GM13977 (cell line): ENCODE results near the gene SLC35E3.

ENCODE experiments used
- DNase-seq: peaks from one replicate; pipeline ENCODE4 v3.0.0; 2012; ENCODE audit warnings: low spot score
- in situ Hi-C: fragments of 300-500 bp; cut with MboI; formaldehyde crosslinking; loops from one replicate; pipeline ENCODE4 v1.12.0; 2022; ENCODE audit warnings: low sequenced_read_pairs, low pct_unique_long_range_greater_than_20kb, mixed read lengths, inconsistent platforms; ENCODE audit not compliant: unreplicated experiment
- TF ChIP-seq, protein P1 (sequence below): IDR thresholded peaks from 2 replicates; pipeline ENCODE4 v1.5.1; 2012; ENCODE audit warnings: mild to moderate bottlenecking, control low read depth; ENCODE audit not compliant: insufficient read depth; ENCODE audit errors: extremely low read depth, missing control alignments

Gene SLC35E3

GRCh38 chr12:68821357-68822188 is 75.6 kb downstream of the SLC35E3 start:
- in situ Hi-C loops: no loop called here
- TF ChIP-seq, protein P1, sequence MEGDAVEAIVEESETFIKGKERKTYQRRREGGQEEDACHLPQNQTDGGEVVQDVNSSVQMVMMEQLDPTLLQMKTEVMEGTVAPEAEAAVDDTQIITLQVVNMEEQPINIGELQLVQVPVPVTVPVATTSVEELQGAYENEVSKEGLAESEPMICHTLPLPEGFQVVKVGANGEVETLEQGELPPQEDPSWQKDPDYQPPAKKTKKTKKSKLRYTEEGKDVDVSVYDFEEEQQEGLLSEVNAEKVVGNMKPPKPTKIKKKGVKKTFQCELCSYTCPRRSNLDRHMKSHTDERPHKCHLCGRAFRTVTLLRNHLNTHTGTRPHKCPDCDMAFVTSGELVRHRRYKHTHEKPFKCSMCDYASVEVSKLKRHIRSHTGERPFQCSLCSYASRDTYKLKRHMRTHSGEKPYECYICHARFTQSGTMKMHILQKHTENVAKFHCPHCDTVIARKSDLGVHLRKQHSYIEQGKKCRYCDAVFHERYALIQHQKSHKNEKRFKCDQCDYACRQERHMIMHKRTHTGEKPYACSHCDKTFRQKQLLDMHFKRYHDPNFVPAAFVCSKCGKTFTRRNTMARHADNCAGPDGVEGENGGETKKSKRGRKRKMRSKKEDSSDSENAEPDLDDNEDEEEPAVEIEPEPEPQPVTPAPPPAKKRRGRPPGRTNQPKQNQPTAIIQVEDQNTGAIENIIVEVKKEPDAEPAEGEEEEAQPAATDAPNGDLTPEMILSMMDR: no peak
- DNase-seq: no peak

DNA sequence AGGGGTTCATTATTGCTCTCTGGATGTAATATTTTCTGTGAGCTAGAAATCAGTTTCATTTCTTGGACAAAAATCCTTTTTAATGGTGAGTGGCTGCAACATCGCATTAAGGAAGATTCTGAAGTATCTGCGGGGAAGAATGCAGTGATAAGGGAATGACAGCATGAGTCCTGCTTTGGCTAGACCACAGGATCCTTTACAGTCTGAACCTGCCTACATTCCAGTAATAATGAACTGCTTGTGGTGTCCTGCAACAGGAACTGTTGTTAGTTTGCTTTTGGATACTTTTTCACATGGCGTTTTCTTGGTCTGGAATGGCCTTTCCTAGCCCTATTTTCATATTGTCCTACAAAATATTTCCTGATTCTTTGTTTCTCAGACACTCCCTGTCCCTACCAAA is 77.7 kb downstream of the SLC35E3 start:
- DNase-seq: no peak
- in situ Hi-C loops: no loop called here
- TF ChIP-seq, protein P1: no peak

- no peak for DNase-seq
- in situ Hi-C loops: no loop called here
- TF ChIP-seq, protein P1: no peak
These were observed 78.2 kb downstream of the SLC35E3 start for GRCh38 chr12:68824131-68824530.

- TF ChIP-seq, protein P1: no peak
- in situ Hi-C loops: no loop called here
- no peak for DNase-seq
These were observed 78.7 kb downstream of the SLC35E3 start for GRCh38 chr12:68824597-68825250.

DNA sequence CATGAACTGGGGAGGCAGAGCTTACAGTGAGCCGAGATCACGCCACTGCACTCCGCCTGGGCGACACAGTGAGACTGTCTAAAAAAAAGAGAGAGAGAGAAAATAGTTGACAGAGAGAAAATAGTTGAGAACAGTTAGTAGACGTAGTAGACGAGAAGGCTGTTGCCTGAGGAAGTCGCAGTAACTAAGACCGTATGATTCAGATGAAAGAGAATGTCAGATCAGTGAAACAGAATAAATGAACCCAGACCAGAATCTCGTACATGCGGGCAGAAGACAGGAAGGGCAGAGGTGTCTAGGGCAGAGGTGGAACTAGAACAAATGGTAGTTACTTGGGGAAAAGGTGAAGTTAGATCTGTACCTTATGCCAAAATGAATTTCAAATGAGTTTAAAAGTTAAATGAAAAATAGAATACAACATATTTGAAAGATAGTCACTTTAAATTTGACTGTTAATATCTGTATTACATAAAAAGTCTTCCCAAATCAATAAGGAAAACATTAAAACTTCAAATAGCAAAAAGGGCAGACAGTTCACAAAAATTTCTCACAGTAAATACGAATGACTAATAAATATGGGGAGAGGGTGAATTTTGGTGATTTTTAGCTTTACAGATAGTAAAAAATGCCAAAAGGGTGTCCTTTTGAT is 79.7 kb downstream of the SLC35E3 start:
- in situ Hi-C loops: no loop called here
- TF ChIP-seq, protein P1: no peak
- no peak for DNase-seq

GRCh38 chr12:68827895-68828671 is 82.1 kb downstream of the SLC35E3 start:
- in situ Hi-C loops: no loop called here
- no peak for DNase-seq
- TF ChIP-seq, protein P1: no peak
